Endodermal cell (in vitro differentiated cells): ENCODE measurements around the gene CDH13. TPM values are rescaled to one million over a fixed set of nuclear protein-coding genes. Genes with fewer than 3 reads are reported as not detected.

ENCODE experiments used
- DNase-seq: peaks from one replicate; pipeline ENCODE4 v3.0.0-alpha.2; 2017
- H3K27ac ChIP-seq: 2 replicates; pipeline ENCODE4 v1.5.1; 2013; ENCODE audit warnings: mild to moderate bottlenecking, low read depth, low read length, moderate library complexity
- H3K27me3 ChIP-seq: 2 replicates; pipeline ENCODE4 v1.6.1; 2013; ENCODE audit warnings: mild to moderate bottlenecking, low read length, moderate library complexity; ENCODE audit not compliant: insufficient read depth, control insufficient read depth, poor library complexity, severe bottlenecking
- H3K36me3 ChIP-seq: 2 replicates; pipeline ENCODE4 v1.7.0; 2013; ENCODE audit warnings: mild to moderate bottlenecking, low read length, moderate library complexity; ENCODE audit not compliant: control insufficient read depth, insufficient read depth
- H3K4me1 ChIP-seq: one replicate; pipeline ENCODE4 v1.7.0; 2013; ENCODE audit warnings: low read length; ENCODE audit not compliant: control insufficient read depth, insufficient read depth
- H3K4me3 ChIP-seq: 2 replicates; pipeline ENCODE4 v1.5.1; 2013; ENCODE audit warnings: mild to moderate bottlenecking, low read length, moderate library complexity
- H3K9ac ChIP-seq: 2 replicates; pipeline ENCODE4 v1.6.1; 2013; ENCODE audit warnings: mild to moderate bottlenecking, low read length, moderate library complexity; ENCODE audit not compliant: poor library complexity, severe bottlenecking; ENCODE audit errors: extremely low read depth
- H3K9me3 ChIP-seq: 2 replicates; pipeline ENCODE4 v1.6.1; 2013; ENCODE audit warnings: mild to moderate bottlenecking, low read length, moderate library complexity; ENCODE audit not compliant: control insufficient read depth
- H3K27ac Mint-ChIP-seq: 2 replicates; pipeline ENCODE4 v1.8.0; 2020; ENCODE audit warnings: mixed read lengths
- H3K27me3 Mint-ChIP-seq: 2 replicates; pipeline ENCODE4 v1.8.0; 2021; ENCODE audit warnings: mild to moderate bottlenecking, mixed read lengths; ENCODE audit not compliant: insufficient read depth
- H3K36me3 Mint-ChIP-seq: 2 replicates; pipeline ENCODE4 v1.8.0; 2020; ENCODE audit warnings: low read depth, mixed read lengths
- H3K4me1 Mint-ChIP-seq: 2 replicates; pipeline ENCODE4 v1.8.0; 2020; ENCODE audit warnings: mixed read lengths
- H3K4me3 Mint-ChIP-seq: 2 replicates; pipeline ENCODE4 v1.8.0; 2020; ENCODE audit warnings: mild to moderate bottlenecking, moderate library complexity, mixed read lengths
- H3K9me3 Mint-ChIP-seq: 2 replicates; pipeline ENCODE4 v1.8.0; 2020; ENCODE audit warnings: mild to moderate bottlenecking, mixed read lengths
- WGBS, 2 experiments: methylation state at CpG; one replicate each; pipeline versions ENCODE4 v1.1.5 to v1.1.7; 2013; ENCODE audit warnings: missing lambda C conversion rate in 2 of 2, mixed read lengths in 1 of 2; ENCODE audit not compliant: insufficient coverage in 1 of 2, insufficient read length in 1 of 2; 5-methylcytosine and 5-hydroxymethylcytosine counted together
- total RNA-seq, 2 donors: library from RNA; stranded (reverse); fragmentation: NEBNext Ultra II Directional in 1 of 2; extraction: Animal tissue kit (Norgen Biotek cat#: 25700) in 1 of 2; gene quantifications; 2 replicates in 1 of 2; 3 replicates in 1 of 2; pipeline ENCODE4 v1.2.1, GENCODE V29; 2021
- TF ChIP-seq, protein P1 (sequence below): fragments of 200-600 bp; sonication (generic); conservative IDR thresholded peaks from 2 replicates; pipeline ENCODE4 v1.5.0; 2021; ENCODE audit warnings: antibody characterized with exemption, mild to moderate bottlenecking

Gene CDH13
- total RNA-seq, 2 donors from 2014 or later, result 0.86 to 1.8 TPM

- 75 to 95% methylated on average over 1 to 2 of the region's 3 CpGs for WGBS, 2 experiments
- no peak overlapping the region for H3K27ac Mint-ChIP-seq
- no peak overlapping the region for H3K9ac ChIP-seq
- H3K4me1 ChIP-seq, result no peaks in the 10 kb centered on the region
- H3K4me1 Mint-ChIP-seq, result no peaks in the 10 kb centered on the region
- H3K4me3 ChIP-seq, result no peak overlapping the region
- no peak overlapping the region for H3K4me3 Mint-ChIP-seq
- H3K9me3 Mint-ChIP-seq, result peaks cover 22% of the 10 kb centered on the region
- no peak overlapping the region for H3K27ac ChIP-seq
- H3K36me3 Mint-ChIP-seq, result peaks cover 5% of the 10 kb centered on the region
- H3K27me3 Mint-ChIP-seq, result peaks cover 21% of the 10 kb centered on the region
- H3K36me3 ChIP-seq, result no peaks in the 10 kb centered on the region
- H3K9me3 ChIP-seq, result peaks cover 4% of the 10 kb centered on the region
- TF ChIP-seq, protein P1, sequence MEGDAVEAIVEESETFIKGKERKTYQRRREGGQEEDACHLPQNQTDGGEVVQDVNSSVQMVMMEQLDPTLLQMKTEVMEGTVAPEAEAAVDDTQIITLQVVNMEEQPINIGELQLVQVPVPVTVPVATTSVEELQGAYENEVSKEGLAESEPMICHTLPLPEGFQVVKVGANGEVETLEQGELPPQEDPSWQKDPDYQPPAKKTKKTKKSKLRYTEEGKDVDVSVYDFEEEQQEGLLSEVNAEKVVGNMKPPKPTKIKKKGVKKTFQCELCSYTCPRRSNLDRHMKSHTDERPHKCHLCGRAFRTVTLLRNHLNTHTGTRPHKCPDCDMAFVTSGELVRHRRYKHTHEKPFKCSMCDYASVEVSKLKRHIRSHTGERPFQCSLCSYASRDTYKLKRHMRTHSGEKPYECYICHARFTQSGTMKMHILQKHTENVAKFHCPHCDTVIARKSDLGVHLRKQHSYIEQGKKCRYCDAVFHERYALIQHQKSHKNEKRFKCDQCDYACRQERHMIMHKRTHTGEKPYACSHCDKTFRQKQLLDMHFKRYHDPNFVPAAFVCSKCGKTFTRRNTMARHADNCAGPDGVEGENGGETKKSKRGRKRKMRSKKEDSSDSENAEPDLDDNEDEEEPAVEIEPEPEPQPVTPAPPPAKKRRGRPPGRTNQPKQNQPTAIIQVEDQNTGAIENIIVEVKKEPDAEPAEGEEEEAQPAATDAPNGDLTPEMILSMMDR, result no peak
- no peaks in the 10 kb centered on the region for H3K27me3 ChIP-seq
- DNase-seq, result no peak
Measured at GRCh38 chr16:82980810-82981209, 354.0 kb downstream of the CDH13 start.

GRCh38 chr16:82987767-82988166 is 361.0 kb downstream of the CDH13 start:
- no peaks in the 10 kb centered on the region for H3K9me3 ChIP-seq
- H3K27me3 ChIP-seq, result no peaks in the 10 kb centered on the region
- H3K9ac ChIP-seq, result no peak overlapping the region
- no peak overlapping the region for H3K27ac ChIP-seq
- H3K4me3 ChIP-seq, result no peak overlapping the region
- no peak for DNase-seq
- Mint-ChIP-seq H3K9me3 (no peaks in the 10 kb centered on the region), H3K4me3 (no peak overlapping the region), H3K36me3 (no peaks in the 10 kb centered on the region), H3K27ac (no peak overlapping the region), H3K27me3 (peaks cover 14% of the 10 kb centered on the region), H3K4me1 (peaks cover 8% of the 10 kb centered on the region)
- H3K36me3 ChIP-seq, result no peaks in the 10 kb centered on the region
- WGBS, 2 experiments, result 76 to 81% methylated on average over 2 to 3 of the region's 3 CpGs
- H3K4me1 ChIP-seq, result no peaks in the 10 kb centered on the region
- TF ChIP-seq, protein P1, result no peak

DNA sequence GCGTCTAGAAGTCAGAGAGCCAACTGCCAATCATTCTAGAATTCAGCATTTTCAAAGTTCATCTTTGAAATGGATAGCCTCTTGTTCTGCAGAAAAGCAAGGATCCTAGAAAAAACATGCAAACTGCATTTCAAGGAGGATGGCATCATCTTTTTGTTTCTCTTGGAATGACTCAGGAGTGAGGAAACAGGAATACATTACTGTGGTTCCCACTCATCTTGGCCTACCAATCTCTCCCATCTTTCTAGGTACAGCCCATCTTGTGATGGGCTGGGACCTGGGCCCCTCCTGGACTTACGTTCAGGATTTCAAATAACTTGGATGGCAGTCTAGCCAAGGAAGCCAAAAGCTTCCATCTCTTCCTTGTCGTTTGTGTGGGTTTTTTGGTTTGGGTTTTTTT is 363.4 kb downstream of the CDH13 start:
- 73 to 100% methylated on average over 1 to 3 of the region's 3 CpGs for WGBS, 2 experiments

More for the DNA sequence above, 363.4 kb downstream of the CDH13 start:
- Mint-ChIP-seq H3K4me3 (no peak overlapping the region), H3K9me3 (no peaks in the 10 kb centered on the region), H3K27me3 (no peaks in the 10 kb centered on the region), H3K27ac (no peak overlapping the region), H3K36me3 (no peaks in the 10 kb centered on the region), H3K4me1 (peaks cover 12% of the 10 kb centered on the region)
- no peaks in the 10 kb centered on the region for H3K9me3 ChIP-seq
- no peak overlapping the region for H3K27ac ChIP-seq
- no peaks in the 10 kb centered on the region for H3K27me3 ChIP-seq
- no peaks in the 10 kb centered on the region for H3K4me1 ChIP-seq
- H3K36me3 ChIP-seq, result no peaks in the 10 kb centered on the region
- TF ChIP-seq, protein P1, result no peak
- no peak overlapping the region for H3K4me3 ChIP-seq
- H3K9ac ChIP-seq, result no peak overlapping the region
- DNase-seq, result no peak
